GM20000 (cell line): ENCODE results near the gene MACC1.
"Not testable (repeated sequence)": the region's sequence is repeated elsewhere in the genome, so short reads cannot be mapped to it uniquely, and the experiment has no call there.

ENCODE experiments used
- DNase-seq: peaks from one replicate; pipeline ENCODE4 v3.0.0; 2012; ENCODE audit warnings: low spot score
- TF ChIP-seq, protein P1 (sequence below): IDR thresholded peaks from 2 replicates; pipeline ENCODE4 v1.5.1; 2012; ENCODE audit warnings: mild to moderate bottlenecking, control low read depth; ENCODE audit errors: extremely low read depth, missing control alignments

Gene MACC1

DNA sequence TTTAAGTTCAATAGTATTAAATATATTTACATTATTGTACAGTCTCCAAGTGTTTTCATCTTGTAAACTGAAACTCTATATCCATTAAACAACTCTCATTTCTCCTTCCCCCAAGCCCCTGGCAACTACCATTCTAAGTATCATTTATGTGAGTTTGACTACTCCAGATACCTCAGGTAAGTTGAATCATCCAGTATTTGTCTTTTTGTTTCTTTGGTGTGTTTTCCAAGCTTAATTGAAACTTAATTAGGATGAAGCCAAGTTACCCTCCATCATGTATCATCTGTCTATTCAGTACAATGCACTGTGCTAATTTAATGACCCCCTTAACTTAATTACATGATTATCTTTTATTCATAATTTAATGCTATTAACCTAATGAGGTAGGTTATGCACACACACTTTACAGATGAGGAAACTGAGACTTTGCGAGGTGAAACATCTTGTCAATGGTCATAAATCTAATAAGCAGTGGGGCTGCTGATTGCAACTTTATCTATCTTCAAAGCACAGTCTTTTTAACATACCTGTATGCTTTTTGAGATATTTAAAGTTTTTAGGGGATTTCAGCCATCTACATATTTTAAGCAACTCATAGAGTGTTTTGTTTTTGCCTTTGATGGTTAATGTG lies 663 bp downstream of the MACC1 start:
- TF ChIP-seq, protein P1, sequence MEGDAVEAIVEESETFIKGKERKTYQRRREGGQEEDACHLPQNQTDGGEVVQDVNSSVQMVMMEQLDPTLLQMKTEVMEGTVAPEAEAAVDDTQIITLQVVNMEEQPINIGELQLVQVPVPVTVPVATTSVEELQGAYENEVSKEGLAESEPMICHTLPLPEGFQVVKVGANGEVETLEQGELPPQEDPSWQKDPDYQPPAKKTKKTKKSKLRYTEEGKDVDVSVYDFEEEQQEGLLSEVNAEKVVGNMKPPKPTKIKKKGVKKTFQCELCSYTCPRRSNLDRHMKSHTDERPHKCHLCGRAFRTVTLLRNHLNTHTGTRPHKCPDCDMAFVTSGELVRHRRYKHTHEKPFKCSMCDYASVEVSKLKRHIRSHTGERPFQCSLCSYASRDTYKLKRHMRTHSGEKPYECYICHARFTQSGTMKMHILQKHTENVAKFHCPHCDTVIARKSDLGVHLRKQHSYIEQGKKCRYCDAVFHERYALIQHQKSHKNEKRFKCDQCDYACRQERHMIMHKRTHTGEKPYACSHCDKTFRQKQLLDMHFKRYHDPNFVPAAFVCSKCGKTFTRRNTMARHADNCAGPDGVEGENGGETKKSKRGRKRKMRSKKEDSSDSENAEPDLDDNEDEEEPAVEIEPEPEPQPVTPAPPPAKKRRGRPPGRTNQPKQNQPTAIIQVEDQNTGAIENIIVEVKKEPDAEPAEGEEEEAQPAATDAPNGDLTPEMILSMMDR = no peak
- no peak for DNase-seq

DNA sequence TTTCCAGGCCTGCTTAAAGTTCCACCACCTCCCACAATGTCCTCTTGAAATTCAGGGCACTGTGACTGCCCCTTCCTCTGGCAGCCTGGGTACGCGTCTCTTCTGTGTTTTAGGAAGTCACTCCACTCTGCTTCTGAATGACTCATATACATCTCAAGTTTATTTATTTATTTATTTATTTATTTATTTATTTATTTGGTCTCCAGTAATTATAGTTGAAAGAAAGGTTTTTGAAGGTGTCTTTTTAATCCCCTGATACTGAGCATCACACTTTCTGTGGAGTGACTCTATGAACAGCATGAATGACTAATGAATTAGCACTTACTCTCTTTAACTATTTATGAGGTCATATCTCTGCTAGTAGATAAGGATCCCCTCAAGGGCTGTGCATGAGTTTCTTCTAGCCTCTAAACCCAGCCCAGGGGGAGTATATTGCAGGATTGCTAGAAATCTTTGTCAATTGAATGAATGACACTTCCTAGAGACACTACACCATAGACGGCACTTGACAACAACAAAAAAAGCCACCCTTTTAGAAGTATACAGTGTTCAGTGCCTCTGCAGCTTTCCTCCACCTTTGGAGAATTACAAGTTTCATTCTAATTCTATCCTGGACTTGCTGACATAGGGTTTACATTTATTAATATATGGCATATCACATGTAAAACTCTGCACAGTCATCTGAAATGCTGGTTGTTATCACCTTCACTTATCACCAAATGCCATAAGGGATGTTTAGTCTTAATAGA lies 2.1 kb downstream of the MACC1 start:
- DNase-seq = no peak
- TF ChIP-seq, protein P1 = no peak

DNA sequence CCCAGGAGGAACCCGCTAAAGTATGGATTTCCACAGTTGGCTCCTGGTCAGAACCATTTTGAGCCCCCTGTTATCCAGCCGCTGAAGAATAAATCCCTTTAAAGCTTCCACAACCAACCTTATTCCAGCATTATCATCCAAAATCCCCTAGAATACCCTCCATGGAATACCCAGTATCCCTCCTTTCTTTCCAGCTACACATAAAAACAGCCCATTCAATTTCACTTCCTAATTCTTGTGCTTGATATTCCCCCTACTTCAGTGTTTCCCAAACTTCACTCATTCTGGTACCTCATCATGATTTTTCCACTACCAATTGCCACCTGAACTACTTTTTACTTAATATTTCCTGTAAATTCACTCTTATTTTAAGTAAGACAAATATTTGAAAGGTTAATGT lies 3.1 kb downstream of the MACC1 start:
- TF ChIP-seq, protein P1 = no peak
- DNase-seq = no peak

DNA sequence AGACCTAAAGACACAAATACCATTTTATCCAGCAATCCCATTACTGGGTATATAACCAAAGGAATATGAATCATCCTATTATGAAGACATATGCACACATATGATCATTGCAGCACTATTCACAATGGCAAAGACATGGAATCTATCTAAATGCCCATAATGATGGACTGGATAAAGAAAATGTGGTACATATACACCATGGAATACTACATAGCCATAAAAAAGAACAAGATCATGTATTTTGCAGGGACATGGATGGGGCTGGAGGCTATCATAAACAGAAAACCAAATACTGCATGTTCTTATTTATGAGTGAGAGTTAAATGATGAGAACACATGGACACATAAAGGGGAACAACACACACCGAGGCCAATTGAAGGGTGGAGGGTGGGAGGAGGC lies 3.8 kb downstream of the MACC1 start:
- TF ChIP-seq, protein P1 = no peak
- no peak for DNase-seq

DNA sequence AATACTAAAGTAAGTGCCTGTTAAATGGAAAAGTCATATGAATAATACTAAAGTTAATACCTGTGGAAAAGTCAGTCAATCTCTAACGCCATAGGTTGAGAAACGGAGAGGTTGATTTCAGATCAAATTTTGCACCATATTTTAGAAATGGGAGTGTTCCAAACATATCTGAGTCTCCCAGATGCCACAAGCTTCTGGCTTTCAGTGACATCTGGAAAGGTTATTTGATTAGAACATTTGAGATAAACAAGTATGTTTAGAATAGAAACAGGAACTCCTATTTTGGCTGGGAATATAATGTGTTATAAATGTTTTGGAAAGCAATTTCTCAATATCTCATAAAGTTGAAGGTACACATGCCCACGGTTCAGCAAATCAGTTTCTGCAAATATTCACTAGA lies 5.8 kb downstream of the MACC1 start:
- DNase-seq = no peak
- TF ChIP-seq, protein P1 = no peak

DNA sequence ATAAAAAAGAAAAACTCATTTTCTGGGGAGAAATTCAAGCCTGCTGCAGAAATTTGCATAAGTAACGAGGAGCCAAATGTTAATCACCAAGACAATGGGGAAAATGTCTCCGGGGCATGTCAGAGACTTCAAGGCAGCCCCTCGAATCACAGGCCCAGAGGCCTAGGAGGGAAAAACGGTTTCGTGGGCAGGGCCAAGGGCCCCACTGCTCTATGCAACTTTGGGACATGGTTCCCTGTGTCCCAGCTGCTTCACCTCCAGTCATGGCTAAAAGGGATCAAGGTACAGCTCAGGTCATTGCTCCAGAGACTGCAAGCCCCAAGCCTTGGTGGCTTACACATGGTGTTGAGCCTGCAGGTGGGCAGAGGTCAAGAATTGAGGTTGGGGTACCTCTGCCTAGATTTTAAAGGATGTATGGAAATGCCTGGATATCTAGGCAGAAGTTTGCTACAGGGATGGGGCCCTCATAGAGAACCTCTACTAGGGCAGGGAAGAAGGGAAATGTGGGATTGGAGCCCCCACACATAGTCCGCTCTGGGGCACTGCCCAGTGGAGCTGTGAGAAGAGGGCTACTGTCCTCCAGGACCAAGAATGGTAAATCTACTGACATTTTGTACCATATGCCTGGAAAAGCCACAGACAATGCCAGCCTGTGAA lies 8.4 kb downstream of the MACC1 start:
- TF ChIP-seq, protein P1 = no peak
- no peak for DNase-seq

DNA sequence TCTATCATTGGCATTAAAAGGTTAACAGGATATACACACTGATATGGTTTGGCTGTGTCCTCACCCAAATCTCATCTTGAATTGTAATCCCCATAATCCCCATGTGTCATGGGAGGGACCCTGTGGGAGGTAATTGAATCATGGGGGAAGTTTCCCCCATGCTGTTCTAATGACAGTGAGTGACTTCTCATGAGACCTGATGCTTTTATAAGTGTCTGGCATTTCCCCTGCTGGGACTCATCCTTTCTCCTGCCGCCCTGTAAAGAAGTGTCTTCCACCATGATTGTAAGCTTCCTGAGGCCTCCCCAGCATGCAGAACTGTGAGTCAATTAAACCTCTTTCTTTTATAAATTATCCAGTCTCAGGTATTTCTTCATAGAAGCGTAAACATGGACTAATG lies 9.4 kb downstream of the MACC1 start:
- DNase-seq = not testable (repeated sequence)
